ENCODE measurements around the gene LRRC74A. TPM values are rescaled to one million over a fixed set of nuclear protein-coding genes. Genes with fewer than 3 reads are reported as not detected.

LRRC74A gene
- polyA plus RNA-seq, 1 donor (not counting 4 experiments of a cell fraction or from before 2014, with no cell fraction given), result not detected

DNA sequence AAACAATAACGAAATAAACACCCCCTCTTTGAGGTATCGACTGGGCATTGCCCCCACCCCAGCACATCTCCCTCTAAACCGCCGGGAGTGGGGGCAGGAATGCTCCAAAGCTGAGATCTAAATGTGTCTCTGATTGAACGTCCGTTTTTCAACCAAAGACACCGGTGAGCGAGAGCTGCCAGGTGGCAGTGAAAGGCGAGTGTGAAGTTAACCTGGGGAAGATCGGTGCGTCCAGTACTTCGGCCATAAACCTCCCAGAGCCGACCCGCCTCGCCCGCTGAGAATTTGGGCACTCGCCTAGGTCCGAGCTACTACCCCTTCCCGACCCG, 14.2 kb upstream of the LRRC74A start:
- Histone ChIP-seq H3K4me3 (ENCODE audit: control insufficient read depth in 2 of 3, extremely low read depth in 1 of 3, insufficient read depth in 2 of 3, low read depth in 1 of 3, low read length in 3 of 3) (peak overlapping the region; percentile 78 to 90 (median 90)), H3K9me3 (ENCODE audit: control insufficient read depth, low read depth, low read length) (no peaks in the 10 kb centered on the region), H3K79me2 (ENCODE audit: control insufficient read depth, insufficient read depth, low read length) (peaks cover 7% of the 10 kb centered on the region), H3K9me1 (ENCODE audit: control insufficient read depth, extremely low read depth, insufficient read depth, low read length) (no peaks in the 10 kb centered on the region), H3K4me2 (ENCODE audit: control insufficient read depth, extremely low read depth, insufficient read depth, low read depth, low read length) (peak overlapping the region; percentile 98), H3K27ac (ENCODE audit: control insufficient read depth, insufficient read depth, low read length) (peak overlapping the region; percentile 72), H3K27me3 (ENCODE audit: control insufficient read depth, extremely low read depth, insufficient read depth, low read length) (peaks cover 1% of the 10 kb centered on the region), H3K9ac (ENCODE audit: control insufficient read depth, extremely low read depth, insufficient read depth, low read length) (peak overlapping the region; percentile 87), H3K4me1 (ENCODE audit: control insufficient read depth, extremely low read depth, insufficient read depth, low read length) (peaks cover 11% of the 10 kb centered on the region), H2AFZ (ENCODE audit: control insufficient read depth, low read length) (peak overlapping the region; percentile 86), H3K36me3 (ENCODE audit: control insufficient read depth in 2 of 2, extremely low read depth in 1 of 2, insufficient read depth in 2 of 2, low read length in 2 of 2) (peaks cover 6 to 9% of the 10 kb centered on the region in 2 experiments), H4K20me1 (ENCODE audit: control insufficient read depth, extremely low read depth, insufficient read depth, low read length) (no peaks in the 10 kb centered on the region)
- FAIRE-seq, result peak; percentile 17
- no peak for DNase-seq (ENCODE audit: low read depth, low spot score)
- dilution Hi-C loops (cut with MboI; ENCODE audit: extremely low pct_ligation_motif_present, low sequenced_read_pairs), result no loop called here
- no peak for TF ChIP-seq EZH2 (IDR thresholded peaks at IDR 0.05; ENCODE audit: low read length)

DNA sequence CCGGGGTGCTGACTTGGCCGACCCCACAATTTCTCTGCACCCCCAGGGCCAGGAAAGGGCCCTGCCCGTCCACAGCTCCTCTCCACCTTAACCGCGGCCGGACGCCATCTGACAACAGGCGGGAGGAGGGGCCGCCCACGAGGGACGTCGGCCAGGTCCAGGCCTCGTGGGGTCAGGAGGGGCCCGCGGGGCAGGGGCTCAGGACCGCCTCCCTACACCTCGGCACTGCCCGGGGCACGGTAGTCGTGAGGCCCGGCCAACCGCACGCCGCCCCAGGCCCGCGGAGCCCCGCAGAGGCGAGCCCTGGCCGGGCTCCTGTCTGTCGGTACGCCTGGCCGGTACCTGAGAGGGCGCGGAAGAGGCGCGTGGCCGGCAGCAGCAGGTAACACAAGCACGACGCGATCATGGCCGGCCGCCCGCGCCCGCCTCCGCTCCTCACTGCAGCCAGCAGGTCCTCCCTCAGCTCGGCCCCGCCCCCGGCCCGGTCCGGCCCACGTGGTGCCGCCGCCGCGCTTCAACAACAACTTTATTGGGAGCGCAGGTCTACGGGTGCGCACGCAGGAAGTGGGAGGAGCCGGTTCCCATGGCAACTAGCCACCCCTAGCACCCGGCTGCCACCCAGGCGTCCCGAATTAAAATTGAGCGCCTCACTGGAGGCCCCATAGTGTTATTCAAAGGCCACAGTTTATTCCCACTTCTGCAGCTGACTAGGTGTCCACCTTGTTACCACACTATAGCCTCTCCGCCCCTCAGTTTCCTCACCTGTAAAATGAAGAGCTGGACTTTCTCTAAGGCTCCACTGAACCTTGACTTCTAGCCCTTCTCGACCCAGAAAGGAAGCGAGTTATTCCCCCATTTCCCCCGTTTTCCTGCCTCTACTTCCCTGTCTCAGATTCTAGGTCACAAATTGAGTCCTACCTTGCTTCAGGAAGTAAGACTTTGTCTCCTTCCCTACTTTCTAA, 13.5 kb upstream of the LRRC74A start, which contains the start of gene ANGEL1:
Gene ANGEL1 (minus strand): TSS at position 461 of the 962 bp plus-strand sequence. CDS start 55 bp downstream, at position 406.
- Histone ChIP-seq H3K9me1 (ENCODE audit: control insufficient read depth, extremely low read depth, insufficient read depth, low read length) (no peaks in the 10 kb centered on the region), H3K36me3 (ENCODE audit: control insufficient read depth in 2 of 2, extremely low read depth in 1 of 2, insufficient read depth in 2 of 2, low read length in 2 of 2) (peaks cover 2 to 3% of the 10 kb centered on the region in 2 experiments), H3K4me3 (ENCODE audit: control insufficient read depth in 2 of 3, extremely low read depth in 1 of 3, insufficient read depth in 2 of 3, low read depth in 1 of 3, low read length in 3 of 3) (peak within 1 kb of the TSS; percentile 78 to 90 (median 90)), H3K9ac (ENCODE audit: control insufficient read depth, extremely low read depth, insufficient read depth, low read length) (peak within 1 kb of the TSS; percentile 87), H3K27ac (ENCODE audit: control insufficient read depth, insufficient read depth, low read length) (peak within 1 kb of the TSS; percentile 72), H3K9me3 (ENCODE audit: control insufficient read depth, low read depth, low read length) (no peaks in the 10 kb centered on the region), H3K4me1 (ENCODE audit: control insufficient read depth, extremely low read depth, insufficient read depth, low read length) (peaks cover 11% of the 10 kb centered on the region), H3K27me3 (ENCODE audit: control insufficient read depth, extremely low read depth, insufficient read depth, low read length) (peaks cover 8% of the 10 kb centered on the region), H3K4me2 (ENCODE audit: control insufficient read depth, extremely low read depth, insufficient read depth, low read depth, low read length) (peak within 1 kb of the TSS; percentile 98), H4K20me1 (ENCODE audit: control insufficient read depth, extremely low read depth, insufficient read depth, low read length) (no peaks in the 10 kb centered on the region), H3K79me2 (ENCODE audit: control insufficient read depth, insufficient read depth, low read length) (peaks cover 7% of the 10 kb centered on the region), H2AFZ (ENCODE audit: control insufficient read depth, low read length) (peak within 1 kb of the TSS; percentile 95)
- no peak for FAIRE-seq
- dilution Hi-C loops (cut with MboI; ENCODE audit: extremely low pct_ligation_motif_present, low sequenced_read_pairs), result no loop called here
- peak; percentile 70 for DNase-seq (ENCODE audit: low read depth, low spot score)
- TF ChIP-seq, protein P1, sequence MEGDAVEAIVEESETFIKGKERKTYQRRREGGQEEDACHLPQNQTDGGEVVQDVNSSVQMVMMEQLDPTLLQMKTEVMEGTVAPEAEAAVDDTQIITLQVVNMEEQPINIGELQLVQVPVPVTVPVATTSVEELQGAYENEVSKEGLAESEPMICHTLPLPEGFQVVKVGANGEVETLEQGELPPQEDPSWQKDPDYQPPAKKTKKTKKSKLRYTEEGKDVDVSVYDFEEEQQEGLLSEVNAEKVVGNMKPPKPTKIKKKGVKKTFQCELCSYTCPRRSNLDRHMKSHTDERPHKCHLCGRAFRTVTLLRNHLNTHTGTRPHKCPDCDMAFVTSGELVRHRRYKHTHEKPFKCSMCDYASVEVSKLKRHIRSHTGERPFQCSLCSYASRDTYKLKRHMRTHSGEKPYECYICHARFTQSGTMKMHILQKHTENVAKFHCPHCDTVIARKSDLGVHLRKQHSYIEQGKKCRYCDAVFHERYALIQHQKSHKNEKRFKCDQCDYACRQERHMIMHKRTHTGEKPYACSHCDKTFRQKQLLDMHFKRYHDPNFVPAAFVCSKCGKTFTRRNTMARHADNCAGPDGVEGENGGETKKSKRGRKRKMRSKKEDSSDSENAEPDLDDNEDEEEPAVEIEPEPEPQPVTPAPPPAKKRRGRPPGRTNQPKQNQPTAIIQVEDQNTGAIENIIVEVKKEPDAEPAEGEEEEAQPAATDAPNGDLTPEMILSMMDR (optimal IDR thresholded peaks at IDR 0.05 in 1 of 3, IDR thresholded peaks at IDR 0.05 in 1 of 3, conservative IDR thresholded peaks at IDR 0.05 in 1 of 3; ENCODE audit: extremely low read depth in 1 of 3, insufficient read depth in 2 of 3, low read length in 3 of 3), result no peak
- no peak for TF ChIP-seq EZH2 (IDR thresholded peaks at IDR 0.05; ENCODE audit: low read length)

Data from keratinocyte (primary cell).